ENCODE results near the gene FLACC1. TPM values are rescaled to one million over a fixed set of nuclear protein-coding genes. Genes with fewer than 3 reads are reported as not detected.

The FLACC1 gene
- 1 to 10 TPM in 3 of 4 donors, under 1 TPM in 1; 0.68 to 4.7 (median 1.9) TPM for total RNA-seq

GRCh38 chr2:201357221-201357620, at the start of gene FLACC1:
Gene FLACC1 (minus strand): TSS chr2:201357345. CDS start chr2:201351404, 5,941 bp downstream.
- no peak for TF ChIP-seq CTCF (IDR thresholded peaks at IDR 0.05; ENCODE audit: low read depth)

DNA sequence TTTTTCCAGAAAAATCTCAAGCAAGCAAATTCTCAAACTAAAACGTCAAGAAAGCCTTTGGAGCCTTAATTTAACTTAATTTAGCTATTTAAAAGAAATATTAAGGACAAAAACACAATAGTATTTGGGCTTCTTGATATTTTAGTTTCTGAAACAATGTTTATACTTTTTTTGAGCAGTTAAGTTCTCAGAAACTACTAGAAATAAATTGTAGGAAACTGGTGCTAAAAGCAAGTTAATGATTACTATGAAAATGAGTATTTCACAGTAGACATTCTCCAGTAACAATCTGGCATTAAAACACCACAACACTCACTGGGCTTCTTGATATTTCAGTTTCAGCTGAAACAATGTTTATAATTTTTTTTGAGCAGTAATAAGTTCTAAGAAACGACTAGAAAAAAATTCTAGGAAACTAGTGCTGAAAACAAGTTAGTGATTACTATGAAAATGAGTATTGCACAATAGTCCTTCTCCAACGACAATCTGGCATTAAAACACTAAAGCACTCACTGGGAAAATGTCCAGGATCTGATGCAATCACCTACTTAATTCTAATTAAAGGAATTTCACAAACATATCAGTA, 49.0 kb upstream of the FLACC1 start:
- no peak for TF ChIP-seq CTCF (IDR thresholded peaks at IDR 0.05; ENCODE audit: low read depth)

DNA sequence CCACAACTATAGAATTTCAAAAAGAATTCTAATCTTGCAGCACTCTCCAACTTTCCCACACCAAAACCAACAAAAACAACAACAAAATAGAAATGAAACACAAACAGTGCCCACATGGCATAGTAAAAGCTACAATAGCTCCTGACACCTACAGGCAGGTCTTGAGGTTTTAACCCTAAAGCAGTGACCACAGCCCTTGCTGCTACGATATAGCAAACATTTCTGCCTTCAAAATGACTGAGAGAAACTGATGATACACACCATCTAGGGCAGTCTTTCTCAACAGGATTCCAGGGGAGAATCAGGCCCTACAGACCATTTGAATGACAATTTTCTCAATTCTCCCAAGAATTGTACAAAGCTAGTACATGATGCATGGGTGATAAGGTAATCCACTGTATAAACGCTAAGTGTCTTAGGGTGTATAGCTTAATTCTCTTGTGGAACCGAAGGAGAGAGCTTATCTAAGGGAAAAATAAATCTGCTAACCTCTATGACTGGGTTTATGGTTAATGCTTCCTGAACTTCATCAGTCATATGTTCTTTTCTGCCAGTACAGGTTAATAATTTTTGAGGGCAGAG, 47.6 kb upstream of the FLACC1 start:
- TF ChIP-seq CTCF (IDR thresholded peaks at IDR 0.05; ENCODE audit: low read depth) = no peak

GRCh38 chr2:201403880-201404279, 46.7 kb upstream of the FLACC1 start:
- no peak for TF ChIP-seq CTCF (IDR thresholded peaks at IDR 0.05; ENCODE audit: low read depth)

- TF ChIP-seq CTCF (IDR thresholded peaks at IDR 0.05; ENCODE audit: low read depth) = no peak
Measured at GRCh38 chr2:201402651-201403562, 45.8 kb upstream of the FLACC1 start.

GRCh38 chr2:201401815-201402214, 44.7 kb upstream of the FLACC1 start:
- TF ChIP-seq CTCF (IDR thresholded peaks at IDR 0.05; ENCODE audit: low read depth) = no peak

GRCh38 chr2:201396595-201396994, 39.5 kb upstream of the FLACC1 start:
- no peak for TF ChIP-seq CTCF (IDR thresholded peaks at IDR 0.05; ENCODE audit: low read depth)

Data from subcutaneous adipose tissue (tissue), 4 donors.